Stimulated activated CD4-positive, alpha-beta T cell treated with anti-CD3 and anti-CD28 coated beads, Interleukin-1b, Interleukin-23, amount 100 ng/mL, for 48 hours (primary cell): ENCODE measurements around the gene IP6K1.
"Not testable (repeated sequence)": the region's sequence is repeated elsewhere in the genome, so short reads cannot be mapped to it uniquely, and the experiment has no call there.

ENCODE experiments used
- DNase-seq: peaks from one replicate; pipeline ENCODE4 v3.0.0-alpha.2; 2020

The IP6K1 gene

GRCh38 chr3:49793486-49794085 lies 7.2 kb upstream of the IP6K1 start:
- no peak for DNase-seq

- DNase-seq, result no peak
These were observed 6.2 kb upstream of the IP6K1 start for GRCh38 chr3:49792371-49793150.

GRCh38 chr3:49791571-49791970 lies 5.2 kb upstream of the IP6K1 start:
- DNase-seq, result no peak

GRCh38 chr3:49790626-49791411 lies 4.5 kb upstream of the IP6K1 start:
- no peak for DNase-seq

- no peak for DNase-seq
These were observed 1.7 kb upstream of the IP6K1 start for GRCh38 chr3:49788056-49788455.

GRCh38 chr3:49787536-49787935 lies 1.2 kb upstream of the IP6K1 start:
- no peak for DNase-seq

GRCh38 chr3:49787182-49787464 lies 781 bp upstream of the IP6K1 start:
- no peak for DNase-seq

- DNase-seq, result no peak
These were observed 581 bp downstream of the IP6K1 start for GRCh38 chr3:49785565-49786356.

- DNase-seq, result not testable (repeated sequence)
These were observed 4.1 kb downstream of the IP6K1 start for GRCh38 chr3:49782277-49782676.

- no peak for DNase-seq
These were observed 4.7 kb downstream of the IP6K1 start for GRCh38 chr3:49781415-49782199.

- not testable (repeated sequence) for DNase-seq
These were observed 5.4 kb downstream of the IP6K1 start for GRCh38 chr3:49780975-49781365.

- DNase-seq, result no peak
These were observed 6.0 kb downstream of the IP6K1 start for GRCh38 chr3:49780080-49780974.

- no peak for DNase-seq
These were observed 6.8 kb downstream of the IP6K1 start for GRCh38 chr3:49779358-49780079.

GRCh38 chr3:49776101-49776500 lies 10.2 kb downstream of the IP6K1 start:
- DNase-seq, result not testable (repeated sequence)

GRCh38 chr3:49775538-49775937 lies 10.8 kb downstream of the IP6K1 start:
- DNase-seq, result no peak

GRCh38 chr3:49772703-49773102 lies 13.6 kb downstream of the IP6K1 start:
- no peak for DNase-seq

GRCh38 chr3:49771340-49771938 lies 14.9 kb downstream of the IP6K1 start:
- DNase-seq, result no peak

GRCh38 chr3:49769926-49770325 lies 16.4 kb downstream of the IP6K1 start:
- DNase-seq, result no peak

- DNase-seq, result no peak
These were observed 16.9 kb downstream of the IP6K1 start for GRCh38 chr3:49769286-49769915.

GRCh38 chr3:49763981-49764380 lies 22.4 kb downstream of the IP6K1 start:
- DNase-seq, result no peak
